Brain microvascular endothelial cell (primary cell): Measurements from ENCODE around the gene LLPH.

Experiments
- DNase-seq: peaks from one replicate; pipeline ENCODE4 v3.0.0-alpha.2; 2020
- H3K27ac ChIP-seq: fragments of 250-450 bp; sonication (Bioruptor Pico); 2 replicates; pipeline ENCODE4 v1.5.1; 2020; ENCODE audit warnings: mild to moderate bottlenecking, moderate library complexity
- H3K27me3 ChIP-seq: fragments of 250-450 bp; sonication (Bioruptor Pico); replicated peaks from 2 replicates; pipeline ENCODE4 v1.5.1; 2020; ENCODE audit warnings: mild to moderate bottlenecking
- H3K36me3 ChIP-seq: fragments of 250-450 bp; sonication (Bioruptor Pico); replicated peaks from 2 replicates; pipeline ENCODE4 v1.5.1; 2020; ENCODE audit warnings: mild to moderate bottlenecking
- H3K4me3 ChIP-seq: 2 replicates; pipeline ENCODE4 v1.5.1; 2011; ENCODE audit warnings: low read depth, mild to moderate bottlenecking, control low read depth, low read length, moderate library complexity
- CTCF ChIP-seq: IDR thresholded peaks from 2 replicates; pipeline ENCODE4 v1.5.1; 2011; ENCODE audit warnings: low read depth, mild to moderate bottlenecking, moderate library complexity, low read length, control low read depth, inconsistent platforms; ENCODE audit errors: missing control alignments
- in situ Hi-C: cut with HindIII; loops from 2 replicates; pipeline ENCODE4 v1.10.0; 2017; ENCODE audit warnings: low sequenced_read_pairs, low pct_ligation_motif_present

Gene LLPH

GRCh38 chr12:66103016-66103913, 27.3 kb downstream of the LLPH start:
- in situ Hi-C loops: no loop called here
- peak; percentile 45 for TF ChIP-seq CTCF
- H3K36me3 ChIP-seq: no peaks in the 10 kb centered on the region
- DNase-seq: no peak
- H3K27me3 ChIP-seq: no peaks in the 10 kb centered on the region
- no peak overlapping the region for H3K4me3 ChIP-seq
- no peak overlapping the region for H3K27ac ChIP-seq

- Histone ChIP-seq H3K36me3 (no peaks in the 10 kb centered on the region), H3K27ac (no peak overlapping the region), H3K4me3 (no peak overlapping the region), H3K27me3 (no peaks in the 10 kb centered on the region)
- in situ Hi-C loops: no loop called here
- TF ChIP-seq CTCF: no peak
- no peak for DNase-seq
These were observed 37.8 kb downstream of the LLPH start for GRCh38 chr12:66092559-66093269.

- H3K27ac ChIP-seq: no peak overlapping the region
- TF ChIP-seq CTCF: no peak
- in situ Hi-C loops: no loop called here
- H3K36me3 ChIP-seq: no peaks in the 10 kb centered on the region
- H3K4me3 ChIP-seq: no peak overlapping the region
- H3K27me3 ChIP-seq: no peaks in the 10 kb centered on the region
- no peak for DNase-seq
These were observed 40.4 kb downstream of the LLPH start for GRCh38 chr12:66090157-66090556.

GRCh38 chr12:66087365-66087943, 43.1 kb downstream of the LLPH start:
- in situ Hi-C loops: no loop called here

GRCh38 chr12:66085998-66086397, 44.6 kb downstream of the LLPH start:
- in situ Hi-C loops: no loop called here
- TF ChIP-seq CTCF: no peak
- Histone ChIP-seq H3K4me3 (no peak overlapping the region), H3K36me3 (no peaks in the 10 kb centered on the region), H3K27ac (no peak overlapping the region), H3K27me3 (no peaks in the 10 kb centered on the region)
- DNase-seq: no peak

More at GRCh38 chr12:66087365-66087943, 43.1 kb downstream of the LLPH start:
- H3K27ac ChIP-seq: no peak overlapping the region
- peak; percentile 86 for TF ChIP-seq CTCF
- DNase-seq: peak; percentile 79
- no peaks in the 10 kb centered on the region for H3K36me3 ChIP-seq
- no peak overlapping the region for H3K4me3 ChIP-seq
- no peaks in the 10 kb centered on the region for H3K27me3 ChIP-seq
